Mesendoderm (in vitro differentiated cells): ENCODE data around the gene RBMS1.

Experiments
- DNase-seq: peaks from one replicate; pipeline ENCODE4 v3.0.0; 2013
- H2AK5ac ChIP-seq: 2 replicates; pipeline ENCODE4 v1.6.1; 2013; ENCODE audit warnings: low read length, inconsistent platforms
- H2BK120ac ChIP-seq: 2 replicates; pipeline ENCODE4 v1.6.1; 2013; ENCODE audit warnings: low read depth, mild to moderate bottlenecking, low read length, moderate library complexity, mixed read lengths
- H2BK15ac ChIP-seq: replicated peaks from 2 replicates; pipeline ENCODE4 v1.6.1; 2013; ENCODE audit warnings: low read depth, mild to moderate bottlenecking, moderate library complexity
- H2BK5ac ChIP-seq: 2 replicates; pipeline ENCODE4 v1.6.1; 2013; ENCODE audit warnings: low read length, inconsistent platforms
- H3K18ac ChIP-seq: 2 replicates; pipeline ENCODE4 v1.6.1; 2013; ENCODE audit warnings: mild to moderate bottlenecking, low read length, mixed read lengths
- H3K23ac ChIP-seq: one replicate; pipeline ENCODE4 v1.6.1; 2013; ENCODE audit warnings: low read length
- H3K27ac ChIP-seq: 2 replicates; pipeline ENCODE4 v1.5.1; 2013; ENCODE audit warnings: low read depth, mild to moderate bottlenecking, inconsistent platforms, low read length, moderate library complexity
- H3K27me3 ChIP-seq: 2 replicates; pipeline ENCODE4 v1.6.1; 2013; ENCODE audit warnings: low read length, control low read depth, mild to moderate bottlenecking, inconsistent platforms; ENCODE audit not compliant: insufficient read depth, poor library complexity
- H3K36me3 ChIP-seq: 2 replicates; pipeline ENCODE4 v1.6.1; 2013; ENCODE audit warnings: low read length, inconsistent platforms; ENCODE audit not compliant: control insufficient read depth, insufficient read depth
- H3K4ac ChIP-seq: one replicate; pipeline ENCODE4 v1.6.1; 2013; ENCODE audit warnings: low read depth, mild to moderate bottlenecking, low read length, moderate library complexity
- H3K4me1 ChIP-seq: 2 replicates; pipeline ENCODE4 v1.6.1; 2013; ENCODE audit warnings: low read depth, low read length, inconsistent platforms; ENCODE audit not compliant: control insufficient read depth
- H3K4me2 ChIP-seq: 2 replicates; pipeline ENCODE4 v1.6.1; 2013; ENCODE audit warnings: low read length
- H3K4me3 ChIP-seq: 2 replicates; pipeline ENCODE4 v1.5.1; 2013; ENCODE audit warnings: mild to moderate bottlenecking, low read length
- H3K56ac ChIP-seq: one replicate; pipeline ENCODE4 v1.6.1; 2013; ENCODE audit warnings: low read length
- H3K79me1 ChIP-seq: 2 replicates; pipeline ENCODE4 v1.6.1; 2013; ENCODE audit warnings: low read length, inconsistent platforms
- H3K79me2 ChIP-seq: 2 replicates; pipeline ENCODE4 v1.6.1; 2013; ENCODE audit warnings: mild to moderate bottlenecking, low read length; ENCODE audit not compliant: control insufficient read depth, insufficient read depth
- H3K9ac ChIP-seq: 2 replicates; pipeline ENCODE4 v1.6.1; 2013; ENCODE audit warnings: low read length, inconsistent platforms
- H4K5ac ChIP-seq: one replicate; pipeline ENCODE4 v1.6.1; 2013; ENCODE audit warnings: low read length
- H4K8ac ChIP-seq: one replicate; pipeline ENCODE4 v1.6.1; 2013; ENCODE audit warnings: low read depth, mild to moderate bottlenecking, control low read depth, low read length, moderate library complexity
- WGBS: extraction: QIAGEN DNeasy Blood & Tissue Kit; methylation state at CpG from one replicate; pipeline ENCODE4 v1.1.7; 2013; ENCODE audit warnings: low lambda C conversion rate, missing lambda C conversion rate; ENCODE audit not compliant: insufficient coverage; ENCODE audit errors: extremely low coverage; 5-methylcytosine and 5-hydroxymethylcytosine counted together

The RBMS1 gene

DNA sequence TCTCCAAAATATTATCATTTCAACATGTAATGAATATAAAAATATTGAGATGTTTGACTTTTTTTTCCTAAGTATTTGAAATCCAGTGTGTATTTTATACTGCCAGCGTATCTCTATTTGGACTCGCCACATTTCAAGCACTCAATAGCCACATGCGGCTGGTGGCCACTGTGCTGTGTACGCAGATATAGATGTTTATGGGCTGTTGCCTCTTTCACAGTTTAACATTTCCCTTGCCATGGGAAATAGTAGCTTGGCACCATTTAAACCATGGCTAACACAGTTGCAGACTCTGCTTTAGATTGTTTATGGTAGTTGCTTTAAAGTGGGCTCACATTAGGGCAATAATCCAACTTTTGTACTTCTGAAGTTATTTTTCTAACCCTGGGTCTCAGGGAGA is 157.0 kb downstream of the RBMS1 start:
- no peak for DNase-seq
- Histone ChIP-seq H3K79me1 (peaks cover 11% of the 10 kb centered on the region), H3K79me2 (peaks cover 25% of the 10 kb centered on the region), H2BK5ac (no peak overlapping the region), H3K27me3 (no peaks in the 10 kb centered on the region), H4K5ac (no peak overlapping the region), H2BK120ac (no peak overlapping the region), H3K27ac (no peak overlapping the region), H3K36me3 (no peaks in the 10 kb centered on the region), H3K18ac (no peak overlapping the region), H3K4ac (no peak overlapping the region), H2AK5ac (no peak overlapping the region), H3K9ac (no peak overlapping the region), H4K8ac (no peak overlapping the region), H2BK15ac (no peak overlapping the region), H3K4me3 (no peak overlapping the region), H3K4me1 (peaks cover 5% of the 10 kb centered on the region), H3K23ac (no peak overlapping the region), H3K4me2 (no peak overlapping the region), H3K56ac (no peak overlapping the region)
- WGBS: no CpG with 5 or more reads among the region's 4 CpGs

DNA sequence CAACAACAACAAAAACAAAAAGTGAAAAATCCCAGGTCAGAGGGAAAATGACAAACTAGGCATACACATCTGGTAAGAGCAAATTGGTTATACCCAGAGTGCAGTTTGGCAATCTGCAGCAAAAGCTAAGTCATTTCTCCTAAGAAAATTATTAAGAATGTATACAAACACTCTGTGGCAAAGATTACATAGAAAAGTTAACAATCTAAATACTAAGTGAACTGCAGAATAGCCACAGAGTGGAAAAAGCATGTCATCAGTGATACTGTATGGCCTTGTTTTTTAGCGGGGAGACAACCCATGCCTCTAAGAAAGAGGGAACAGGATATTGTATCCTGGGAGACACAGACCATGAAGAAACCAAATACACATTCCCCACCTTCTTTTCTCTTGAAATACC is 157.5 kb downstream of the RBMS1 start:
- H3K79me2 ChIP-seq: peaks cover 24% of the 10 kb centered on the region
- no peak overlapping the region for H3K4me2 ChIP-seq
- H3K27me3 ChIP-seq: no peaks in the 10 kb centered on the region
- no peak overlapping the region for H4K8ac ChIP-seq
- no peak overlapping the region for H2BK5ac ChIP-seq
- DNase-seq: peak; percentile 29
- no peak overlapping the region for H3K9ac ChIP-seq
- no peaks in the 10 kb centered on the region for H3K36me3 ChIP-seq
- H4K5ac ChIP-seq: no peak overlapping the region
- no peak overlapping the region for H3K4me3 ChIP-seq
- no peak overlapping the region for H2BK15ac ChIP-seq
- H3K4ac ChIP-seq: no peak overlapping the region
- H3K23ac ChIP-seq: no peak overlapping the region
- H3K18ac ChIP-seq: no peak overlapping the region
- no peak overlapping the region for H2AK5ac ChIP-seq
- WGBS: no CpG with 5 or more reads among the region's 1 CpG
- peaks cover 5% of the 10 kb centered on the region for H3K4me1 ChIP-seq
- H3K56ac ChIP-seq: no peak overlapping the region
- H3K79me1 ChIP-seq: peaks cover 10% of the 10 kb centered on the region
- no peak overlapping the region for H3K27ac ChIP-seq
- no peak overlapping the region for H2BK120ac ChIP-seq

DNA sequence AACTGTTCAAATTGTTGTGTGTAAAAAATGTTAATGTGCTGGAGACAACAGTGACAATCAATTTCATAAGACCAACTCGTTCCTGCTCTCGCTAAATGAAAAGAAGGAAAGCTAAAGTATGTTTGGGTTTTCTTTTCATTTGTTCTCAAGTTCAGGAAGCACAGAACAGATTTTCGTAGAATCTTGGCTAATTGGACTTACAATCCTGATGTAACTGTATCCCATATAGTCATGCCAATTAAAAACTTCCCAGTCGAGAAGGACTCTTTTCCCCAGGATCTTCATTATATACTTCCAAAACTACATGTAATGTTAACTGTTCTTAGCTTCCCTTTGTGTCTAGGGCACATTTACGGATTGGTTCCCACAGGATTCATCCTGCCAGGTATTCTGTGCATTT is 158.2 kb downstream of the RBMS1 start:
- H3K36me3 ChIP-seq: no peaks in the 10 kb centered on the region
- H4K5ac ChIP-seq: no peak overlapping the region
- H3K4me1 ChIP-seq: peaks cover 5% of the 10 kb centered on the region
- H3K4me2 ChIP-seq: no peak overlapping the region
- no peaks in the 10 kb centered on the region for H3K27me3 ChIP-seq
- no peak overlapping the region for H3K4me3 ChIP-seq
- no peak for DNase-seq
- WGBS: no CpG with 5 or more reads among the region's 5 CpGs
- no peak overlapping the region for H3K9ac ChIP-seq
- H3K4ac ChIP-seq: no peak overlapping the region
- no peak overlapping the region for H3K27ac ChIP-seq
- no peak overlapping the region for H3K23ac ChIP-seq
- H3K79me2 ChIP-seq: peaks cover 30% of the 10 kb centered on the region
- H2BK15ac ChIP-seq: no peak overlapping the region
- H3K18ac ChIP-seq: no peak overlapping the region
- H2AK5ac ChIP-seq: no peak overlapping the region
- H2BK120ac ChIP-seq: no peak overlapping the region
- no peak overlapping the region for H3K56ac ChIP-seq
- H4K8ac ChIP-seq: no peak overlapping the region
- H3K79me1 ChIP-seq: peaks cover 13% of the 10 kb centered on the region
- H2BK5ac ChIP-seq: no peak overlapping the region

DNA sequence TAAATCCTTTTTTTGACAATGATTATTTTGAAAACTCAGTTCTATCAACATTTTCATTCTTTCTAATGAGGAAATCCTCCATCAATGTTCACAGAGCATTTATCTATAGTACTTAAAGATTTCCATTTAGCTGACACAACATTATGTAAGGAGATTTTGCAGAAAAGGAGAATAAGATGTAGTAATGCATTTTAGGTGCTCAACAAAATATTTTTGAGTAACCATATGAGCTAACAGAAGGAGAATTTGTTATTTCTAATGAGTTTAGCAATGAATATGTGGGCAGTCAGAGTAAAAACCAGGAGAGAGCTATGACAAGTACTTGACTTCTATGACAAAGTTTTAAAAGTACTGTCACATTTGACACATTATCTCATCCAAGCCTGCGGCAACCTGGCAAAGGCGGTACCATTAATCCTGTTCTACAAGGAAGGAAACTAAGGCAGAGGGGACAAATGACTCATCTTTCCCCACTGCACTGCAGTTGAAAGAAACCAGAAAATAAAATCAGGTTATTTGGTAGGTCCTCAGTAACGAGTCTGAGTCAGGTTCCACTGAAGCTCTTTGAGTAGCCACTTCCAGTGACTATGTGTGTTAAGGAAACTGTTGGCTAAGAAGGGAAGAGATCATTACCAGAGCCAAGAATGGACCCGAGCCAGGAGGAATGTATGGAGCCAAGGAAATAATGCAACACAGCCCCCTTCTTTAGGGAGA is 159.4 kb downstream of the RBMS1 start:
- no peak overlapping the region for H3K9ac ChIP-seq
- peaks cover 13% of the 10 kb centered on the region for H3K79me1 ChIP-seq
- no peak overlapping the region for H2BK120ac ChIP-seq
- no peaks in the 10 kb centered on the region for H3K27me3 ChIP-seq
- peaks cover 27% of the 10 kb centered on the region for H3K79me2 ChIP-seq
- H3K27ac ChIP-seq: no peak overlapping the region
- H3K4me1 ChIP-seq: peaks cover 8% of the 10 kb centered on the region
- no peak overlapping the region for H3K4me2 ChIP-seq
- H3K4me3 ChIP-seq: no peak overlapping the region
- no peak overlapping the region for H3K18ac ChIP-seq
- H4K5ac ChIP-seq: no peak overlapping the region
- WGBS: no CpG with 5 or more reads among the region's 4 CpGs
- no peak overlapping the region for H2BK15ac ChIP-seq
- H2BK5ac ChIP-seq: no peak overlapping the region
- H3K23ac ChIP-seq: no peak overlapping the region
- no peaks in the 10 kb centered on the region for H3K36me3 ChIP-seq
- H4K8ac ChIP-seq: no peak overlapping the region
- no peak overlapping the region for H3K56ac ChIP-seq
- DNase-seq: no peak
- no peak overlapping the region for H3K4ac ChIP-seq
- no peak overlapping the region for H2AK5ac ChIP-seq

DNA sequence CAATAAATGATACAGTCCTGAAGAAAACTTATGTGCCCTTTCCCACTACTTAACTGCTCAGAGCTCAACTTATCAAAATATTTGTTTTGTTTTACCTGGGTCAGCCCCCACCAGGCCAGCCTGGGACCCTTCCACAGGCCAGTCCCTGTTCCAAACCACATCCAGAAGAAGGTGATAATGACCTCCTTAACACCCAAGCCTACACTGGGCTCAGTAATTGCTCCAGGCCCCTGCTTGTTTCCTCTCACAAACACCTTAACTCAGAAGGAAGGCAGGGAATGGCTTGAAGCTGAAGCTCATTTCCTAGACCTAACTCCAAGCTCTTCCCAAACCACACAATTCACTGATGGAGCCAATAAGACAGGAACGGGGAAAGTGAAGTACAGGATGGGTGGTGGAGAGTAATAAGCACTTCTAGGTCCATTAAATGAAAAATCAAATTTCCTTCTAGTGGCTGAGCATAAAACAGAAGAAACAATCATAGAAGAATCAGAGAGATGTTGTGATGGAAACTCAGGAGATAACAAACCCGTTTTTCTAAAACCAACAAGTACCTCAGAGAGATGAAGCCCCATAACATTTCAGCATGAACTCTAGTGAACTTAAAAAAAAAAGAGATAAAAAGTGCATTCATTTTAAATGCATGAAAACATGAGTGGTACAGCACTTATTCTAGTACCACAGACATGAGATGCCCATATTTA is 160.1 kb downstream of the RBMS1 start:
- Histone ChIP-seq H3K4me1 (peaks cover 13% of the 10 kb centered on the region), H4K5ac (no peak overlapping the region), H3K56ac (no peak overlapping the region), H2BK120ac (no peak overlapping the region), H3K4me3 (no peak overlapping the region), H3K9ac (no peak overlapping the region), H3K27ac (no peak overlapping the region), H2AK5ac (no peak overlapping the region), H2BK5ac (no peak overlapping the region), H3K4me2 (no peak overlapping the region), H3K4ac (no peak overlapping the region), H3K36me3 (no peaks in the 10 kb centered on the region), H3K27me3 (no peaks in the 10 kb centered on the region), H3K18ac (no peak overlapping the region), H3K79me1 (peaks cover 15% of the 10 kb centered on the region), H2BK15ac (no peak overlapping the region), H3K23ac (no peak overlapping the region), H3K79me2 (peaks cover 26% of the 10 kb centered on the region), H4K8ac (no peak overlapping the region)
- WGBS: no CpG with 5 or more reads among the region's 2 CpGs
- peak; percentile 84 for DNase-seq
